ENCODE data around the gene PRPF19.

DNA sequence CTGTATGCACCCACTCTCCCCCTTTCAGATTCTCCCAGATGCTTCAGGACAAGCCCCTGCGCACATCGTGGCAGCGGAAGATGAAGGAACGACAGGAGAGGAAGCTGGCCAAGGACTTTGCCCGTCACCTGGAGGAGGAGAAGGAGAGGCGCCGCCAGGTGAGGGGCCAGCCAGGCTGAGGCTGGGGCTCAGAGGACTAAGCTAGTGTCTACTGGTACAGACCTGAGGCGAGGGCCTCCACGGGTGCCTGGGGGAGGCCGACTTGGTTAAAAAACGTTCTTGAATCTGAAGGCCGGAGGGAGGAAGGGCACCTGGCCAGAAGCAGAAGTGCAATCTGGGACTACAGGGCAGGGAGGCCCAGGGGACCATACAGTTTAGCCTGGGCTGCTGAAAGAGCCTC lies 58.5 kb downstream of the PRPF19 start:
- TF ChIP-seq CTCF (IDR thresholded peaks at IDR 0.05) (no peak), EP300 (IDR thresholded peaks at IDR 0.05) (no peak), POLR2AphosphoS5 (IDR thresholded peaks at IDR 0.05) (no peak), POLR2A (IDR thresholded peaks at IDR 0.05) (no peak)

Measured in gastroesophageal sphincter (tissue), 3 donors.